MM.1S (cell line): ENCODE data around the gene CLDN6.
A peak's percentile ranks its signal among the peaks of the same experiment; 100 is the strongest.

Source experiments
- CTCF ChIP-seq: fragments of 300-600 bp; sonication (generic); IDR thresholded peaks from 2 replicates; pipeline ENCODE4 v1.5.1; 2016; ENCODE audit warnings: antibody characterized with exemption, low read length, mixed read lengths
- EZH2 ChIP-seq: fragments of 300-600 bp; sonication (generic); optimal IDR thresholded peaks from 2 replicates; pipeline ENCODE3; 2017; ENCODE audit warnings: low read depth, mild to moderate bottlenecking, antibody characterized with exemption, low read length, mixed read lengths

- no peak for TF ChIP-seq CTCF
- peak; percentile 78 for TF ChIP-seq EZH2
These were observed 18.2 kb upstream of the CLDN6 start for GRCh38 chr16:3035972-3036725.
